ENCODE measurements around the gene BRD1. TPM values are rescaled to one million over a fixed set of nuclear protein-coding genes. Genes with fewer than 3 reads are reported as not detected.

BRD1 gene
- polyA plus RNA-seq, 3 donors, result 0.61 to 13.8 (median 0.86) TPM

DNA sequence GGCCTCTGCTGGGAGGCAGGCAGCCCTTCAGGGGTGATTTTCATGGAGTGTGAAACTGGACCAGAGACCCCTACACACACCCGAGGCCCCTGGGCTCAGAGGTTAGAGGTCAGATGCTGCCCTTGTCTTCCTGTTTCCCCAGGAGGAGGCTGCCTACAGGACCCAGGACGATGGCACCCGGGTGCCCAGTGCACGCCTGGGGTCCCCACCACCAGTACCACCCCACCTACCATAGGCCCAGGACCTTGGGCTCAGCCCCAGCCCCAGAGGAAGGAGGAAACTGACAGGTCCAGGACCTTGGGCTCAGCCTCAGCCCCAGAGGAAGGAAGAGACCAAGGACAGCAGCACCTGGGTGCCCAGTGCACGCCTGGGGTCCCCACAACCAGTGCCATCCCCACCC lies 79.2 kb downstream of the BRD1 start:
- TF ChIP-seq CTCF (IDR thresholded peaks at IDR 0.05), result no peak
- no peak overlapping the region for H3K9ac ChIP-seq (ENCODE audit: insufficient read depth, low read length, poor library complexity, severe bottlenecking)
- intact Hi-C loops (cut with micrococcal nuclease), result no loop called here
- WGBS (ENCODE audit: insufficient coverage), result 17% methylated on average over 1 of the region's 5 CpGs
- no peak overlapping the region for H3K4me2 ChIP-seq (replicated peaks; ENCODE audit: extremely low read depth, low read length, poor library complexity, severe bottlenecking)
- no peaks in the 10 kb centered on the region for H3K4me1 ChIP-seq (ENCODE audit: control insufficient read depth in 1 of 2, insufficient read depth in 2 of 2, low read length in 2 of 2)
- H3K79me2 ChIP-seq (ENCODE audit: insufficient read depth, low read length), result no peaks in the 10 kb centered on the region
- Mint-ChIP-seq H3K4me1 (no peaks in the 10 kb centered on the region), H3K9me3 (peaks cover 25 to 48% (median 43%) of the 10 kb centered on the region in 7 donors), H3K4me3 (no peak overlapping the region), H3K27me3 (ENCODE audit: low read depth in 3 of 3) (peaks cover 0 to 6% (median 2%) of the 10 kb centered on the region in 3 donors), H3K36me3 (no peaks in the 10 kb centered on the region), H3K27ac (no peak overlapping the region)
- H3K27ac ChIP-seq (ENCODE audit: low read depth in 1 of 2, low read length in 2 of 2), result no peak overlapping the region
- H2AFZ ChIP-seq (ENCODE audit: insufficient read depth, low read depth, low read length, poor library complexity, severe bottlenecking), result no peak overlapping the region
- peaks cover 24 to 29% of the 10 kb centered on the region in 2 donors for H3K9me3 ChIP-seq (replicated peaks in 1 of 2; ENCODE audit: control insufficient read depth in 1 of 2, insufficient read depth in 1 of 2, low read length in 2 of 2)
- no peaks in the 10 kb centered on the region for H3K36me3 ChIP-seq (replicated peaks in 1 of 2; ENCODE audit: control insufficient read depth in 1 of 2, insufficient read depth in 2 of 2, low read length in 2 of 2)
- no peaks in the 10 kb centered on the region for H3K27me3 ChIP-seq (ENCODE audit: control insufficient read depth in 2 of 2, insufficient read depth in 2 of 2, low read length in 2 of 2)
- no peak for DNase-seq
- H3K4me3 ChIP-seq (replicated peaks in 1 of 3; ENCODE audit: low read depth in 2 of 3, low read length in 3 of 3), result no peak overlapping the region
- no peaks in the 10 kb centered on the region for H4K20me1 ChIP-seq (ENCODE audit: insufficient read depth, low read length)

GRCh38 chr22:49747716-49748115 lies 80.0 kb downstream of the BRD1 start:
- no peak overlapping the region for H3K27ac Mint-ChIP-seq
- H3K4me3 Mint-ChIP-seq, result no peak overlapping the region
- no peak overlapping the region for H3K27ac ChIP-seq (ENCODE audit: low read depth in 1 of 2, low read length in 2 of 2)
- no peak overlapping the region for H3K9ac ChIP-seq (ENCODE audit: insufficient read depth, low read length, poor library complexity, severe bottlenecking)
- H3K4me1 ChIP-seq (ENCODE audit: control insufficient read depth in 1 of 2, insufficient read depth in 2 of 2, low read length in 2 of 2), result no peaks in the 10 kb centered on the region
- H3K27me3 ChIP-seq (ENCODE audit: control insufficient read depth in 2 of 2, insufficient read depth in 2 of 2, low read length in 2 of 2), result no peaks in the 10 kb centered on the region
- no peaks in the 10 kb centered on the region for H3K4me1 Mint-ChIP-seq
- H3K4me3 ChIP-seq (replicated peaks in 1 of 3; ENCODE audit: low read depth in 2 of 3, low read length in 3 of 3), result no peak overlapping the region
- H3K9me3 Mint-ChIP-seq, result peaks cover 28 to 53% (median 44%) of the 10 kb centered on the region in 7 donors
- peaks cover 0 to 6% (median 2%) of the 10 kb centered on the region in 3 donors for H3K27me3 Mint-ChIP-seq (ENCODE audit: low read depth in 3 of 3)
- no peaks in the 10 kb centered on the region for H3K36me3 ChIP-seq (replicated peaks in 1 of 2; ENCODE audit: control insufficient read depth in 1 of 2, insufficient read depth in 2 of 2, low read length in 2 of 2)
- no CpG with 5 or more reads among the region's 3 CpGs for WGBS (ENCODE audit: insufficient coverage)
- intact Hi-C loops (cut with micrococcal nuclease), result no loop called here
- no peak overlapping the region for H2AFZ ChIP-seq (ENCODE audit: insufficient read depth, low read depth, low read length, poor library complexity, severe bottlenecking)
- no peaks in the 10 kb centered on the region for H3K79me2 ChIP-seq (ENCODE audit: insufficient read depth, low read length)
- TF ChIP-seq CTCF (IDR thresholded peaks at IDR 0.05), result no peak
- no peak for DNase-seq
- H3K4me2 ChIP-seq (replicated peaks; ENCODE audit: extremely low read depth, low read length, poor library complexity, severe bottlenecking), result no peak overlapping the region
- no peaks in the 10 kb centered on the region for H3K36me3 Mint-ChIP-seq
- peaks cover 24 to 29% of the 10 kb centered on the region in 2 donors for H3K9me3 ChIP-seq (replicated peaks in 1 of 2; ENCODE audit: control insufficient read depth in 1 of 2, insufficient read depth in 1 of 2, low read length in 2 of 2)
- no peaks in the 10 kb centered on the region for H4K20me1 ChIP-seq (ENCODE audit: insufficient read depth, low read length)

Data from CD14-positive monocyte (primary cell).